ENCODE data around the gene LRP10.
"Not testable (repeated sequence)": the region's sequence is repeated elsewhere in the genome, so short reads cannot be mapped to it uniquely, and the experiment has no call there.

Gene LRP10

DNA sequence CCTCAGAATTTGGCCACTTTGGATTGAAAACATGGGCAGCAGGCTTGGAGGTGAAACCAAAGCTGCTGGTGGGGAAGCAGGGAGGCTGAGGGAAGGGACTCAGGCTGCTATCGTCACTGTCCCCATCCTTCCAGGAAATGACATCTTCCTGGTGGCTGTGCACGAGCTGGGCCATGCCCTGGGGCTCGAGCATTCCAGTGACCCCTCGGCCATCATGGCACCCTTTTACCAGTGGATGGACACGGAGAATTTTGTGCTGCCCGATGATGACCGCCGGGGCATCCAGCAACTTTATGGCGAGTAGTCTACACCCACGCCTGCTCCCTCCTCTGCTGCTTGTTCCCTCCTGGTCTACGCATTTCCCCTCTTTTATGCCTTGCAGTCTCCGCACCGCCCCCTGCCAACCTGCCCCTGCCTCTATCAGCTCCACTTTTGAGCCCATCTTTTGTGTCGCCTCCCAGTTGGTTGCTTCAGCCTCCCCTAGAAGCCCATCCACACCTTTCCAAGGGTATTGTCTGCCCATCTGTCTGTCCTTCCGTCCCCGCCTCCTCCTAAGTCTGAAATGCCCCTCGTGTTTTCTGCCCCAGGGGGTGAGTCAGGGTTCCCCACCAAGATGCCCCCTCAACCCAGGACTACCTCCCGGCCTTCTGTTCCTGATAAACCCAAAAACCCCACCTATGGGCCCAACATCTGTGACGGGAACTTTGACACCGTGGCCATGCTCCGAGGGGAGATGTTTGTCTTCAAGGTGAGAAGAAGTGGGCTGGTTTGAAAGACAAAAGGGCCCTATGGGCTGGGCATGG lies 28.2 kb upstream of the LRP10 start:
- no peak for DNase-seq (ENCODE audit: low spot score)

DNA sequence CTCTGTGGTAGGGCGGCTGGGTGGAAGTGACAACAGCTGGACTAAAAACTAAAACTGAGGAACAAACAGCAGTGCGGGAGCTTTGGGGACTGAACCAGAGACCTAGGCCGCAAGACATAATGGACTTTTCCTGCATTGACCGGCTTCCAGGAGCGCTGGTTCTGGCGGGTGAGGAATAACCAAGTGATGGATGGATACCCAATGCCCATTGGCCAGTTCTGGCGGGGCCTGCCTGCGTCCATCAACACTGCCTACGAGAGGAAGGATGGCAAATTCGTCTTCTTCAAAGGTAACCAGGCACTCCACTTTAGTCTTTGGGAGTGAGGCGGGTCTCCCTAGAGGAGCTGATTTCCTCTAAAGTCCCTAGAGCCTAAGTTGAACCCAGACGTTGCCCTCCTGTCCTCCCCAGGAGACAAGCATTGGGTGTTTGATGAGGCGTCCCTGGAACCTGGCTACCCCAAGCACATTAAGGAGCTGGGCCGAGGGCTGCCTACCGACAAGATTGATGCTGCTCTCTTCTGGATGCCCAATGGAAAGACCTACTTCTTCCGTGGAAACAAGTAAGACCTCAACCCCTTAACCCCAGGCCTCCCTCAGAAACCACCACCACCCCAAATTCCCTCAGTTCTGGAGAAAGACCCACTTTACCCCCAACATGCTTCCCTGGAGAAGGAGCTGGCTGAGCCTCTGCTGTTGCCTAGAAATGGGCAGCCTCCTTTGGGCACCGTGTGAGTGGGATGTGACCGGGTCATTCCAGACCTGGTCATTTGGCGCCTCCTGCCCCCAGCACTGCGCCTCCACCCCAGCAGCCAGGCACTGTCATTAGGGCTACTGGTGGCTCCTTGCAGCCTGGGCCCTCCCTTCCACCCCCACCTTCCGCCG lies 27.1 kb upstream of the LRP10 start:
- DNase-seq (ENCODE audit: low spot score): no peak

DNA sequence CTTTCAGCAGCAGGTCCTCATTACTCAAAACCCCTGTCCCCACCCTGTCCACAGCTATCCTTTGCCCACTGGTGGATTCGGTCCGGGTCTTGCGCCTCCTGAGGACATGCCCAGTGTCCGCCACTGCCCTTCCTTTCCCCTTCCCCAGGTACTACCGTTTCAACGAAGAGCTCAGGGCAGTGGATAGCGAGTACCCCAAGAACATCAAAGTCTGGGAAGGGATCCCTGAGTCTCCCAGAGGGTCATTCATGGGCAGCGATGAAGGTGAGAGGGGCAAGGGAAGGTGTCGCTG lies 26.5 kb upstream of the LRP10 start:
- no peak for DNase-seq (ENCODE audit: low spot score)

DNA sequence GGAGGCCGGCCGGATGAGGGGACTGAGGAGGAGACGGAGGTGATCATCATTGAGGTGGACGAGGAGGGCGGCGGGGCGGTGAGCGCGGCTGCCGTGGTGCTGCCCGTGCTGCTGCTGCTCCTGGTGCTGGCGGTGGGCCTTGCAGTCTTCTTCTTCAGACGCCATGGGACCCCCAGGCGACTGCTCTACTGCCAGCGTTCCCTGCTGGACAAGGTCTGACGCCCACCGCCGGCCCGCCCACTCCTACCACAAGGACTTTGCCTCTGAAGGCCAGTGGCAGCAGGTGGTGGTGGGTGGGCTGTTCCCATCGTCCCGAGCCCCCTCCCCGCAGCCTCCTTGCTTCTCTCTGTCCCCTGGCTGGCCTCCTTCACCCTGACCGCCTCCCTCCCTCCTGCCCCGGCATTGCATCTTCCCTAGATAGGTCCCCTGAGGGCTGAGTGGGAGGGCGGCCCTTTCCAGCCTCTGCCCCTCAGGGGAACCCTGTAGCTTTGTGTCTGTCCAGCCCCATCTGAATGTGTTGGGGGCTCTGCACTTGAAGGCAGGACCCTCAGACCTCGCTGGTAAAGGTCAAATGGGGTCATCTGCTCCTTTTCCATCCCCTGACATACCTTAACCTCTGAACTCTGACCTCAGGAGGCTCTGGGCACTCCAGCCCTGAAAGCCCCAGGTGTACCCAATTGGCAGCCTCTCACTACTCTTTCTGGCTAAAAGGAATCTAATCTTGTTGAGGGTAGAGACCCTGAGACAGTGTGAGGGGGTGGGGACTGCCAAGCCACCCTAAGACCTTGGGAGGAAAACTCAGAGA lies 25.5 kb upstream of the LRP10 start:
- no peak for DNase-seq (ENCODE audit: low spot score)

DNA sequence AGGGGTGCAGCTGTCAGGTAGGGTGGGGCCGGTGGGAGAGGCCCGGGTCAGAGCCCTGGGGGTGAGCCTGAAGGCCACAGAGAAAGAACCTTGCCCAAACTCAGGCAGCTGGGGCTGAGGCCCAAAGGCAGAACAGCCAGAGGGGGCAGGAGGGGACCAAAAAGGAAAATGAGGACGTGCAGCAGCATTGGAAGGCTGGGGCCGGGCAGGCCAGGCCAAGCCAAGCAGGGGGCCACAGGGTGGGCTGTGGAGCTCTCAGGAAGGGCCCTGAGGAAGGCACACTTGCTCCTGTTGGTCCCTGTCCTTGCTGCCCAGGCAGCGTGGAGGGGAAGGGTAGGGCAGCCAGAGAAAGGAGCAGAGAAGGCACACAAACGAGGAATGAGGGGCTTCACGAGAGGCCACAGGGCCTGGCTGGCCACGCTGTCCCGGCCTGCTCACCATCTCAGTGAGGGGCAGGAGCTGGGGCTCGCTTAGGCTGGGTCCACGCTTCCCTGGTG lies 24.7 kb upstream of the LRP10 start:
- no peak for DNase-seq (ENCODE audit: low spot score)

DNA sequence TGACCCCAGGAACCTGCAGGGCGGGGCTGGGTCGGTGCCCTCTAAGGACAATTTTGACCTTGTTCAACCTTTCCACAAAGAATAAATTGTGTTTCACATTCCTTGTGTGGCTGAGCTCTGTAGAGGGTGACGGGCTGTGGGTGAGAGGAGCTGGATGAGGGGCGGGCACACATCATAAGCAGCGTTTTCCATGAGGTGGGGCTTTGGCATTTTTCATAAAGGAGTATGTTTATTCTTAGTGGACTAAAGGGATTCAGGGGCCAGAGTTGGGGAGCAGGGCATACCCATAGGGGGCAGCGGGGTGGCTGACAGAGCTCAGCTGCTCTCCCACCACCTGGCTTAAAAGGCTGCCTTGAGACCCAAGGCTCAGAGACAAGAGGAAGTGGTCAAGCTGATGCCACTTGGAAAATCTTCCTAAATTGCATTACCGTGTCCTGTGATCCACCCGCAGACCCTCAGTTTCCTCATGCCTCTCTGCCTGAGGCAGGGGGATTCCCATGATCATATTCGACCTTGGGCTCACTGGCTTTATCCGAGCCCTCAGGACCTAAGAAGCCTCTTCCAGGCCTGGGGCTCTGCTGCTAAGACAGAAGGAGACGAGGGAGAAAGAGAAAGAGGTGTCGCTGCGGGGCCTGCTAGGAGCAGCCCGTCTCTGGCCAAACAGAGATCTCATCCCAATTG lies 23.7 kb upstream of the LRP10 start:
- no peak for DNase-seq (ENCODE audit: low spot score)

DNA sequence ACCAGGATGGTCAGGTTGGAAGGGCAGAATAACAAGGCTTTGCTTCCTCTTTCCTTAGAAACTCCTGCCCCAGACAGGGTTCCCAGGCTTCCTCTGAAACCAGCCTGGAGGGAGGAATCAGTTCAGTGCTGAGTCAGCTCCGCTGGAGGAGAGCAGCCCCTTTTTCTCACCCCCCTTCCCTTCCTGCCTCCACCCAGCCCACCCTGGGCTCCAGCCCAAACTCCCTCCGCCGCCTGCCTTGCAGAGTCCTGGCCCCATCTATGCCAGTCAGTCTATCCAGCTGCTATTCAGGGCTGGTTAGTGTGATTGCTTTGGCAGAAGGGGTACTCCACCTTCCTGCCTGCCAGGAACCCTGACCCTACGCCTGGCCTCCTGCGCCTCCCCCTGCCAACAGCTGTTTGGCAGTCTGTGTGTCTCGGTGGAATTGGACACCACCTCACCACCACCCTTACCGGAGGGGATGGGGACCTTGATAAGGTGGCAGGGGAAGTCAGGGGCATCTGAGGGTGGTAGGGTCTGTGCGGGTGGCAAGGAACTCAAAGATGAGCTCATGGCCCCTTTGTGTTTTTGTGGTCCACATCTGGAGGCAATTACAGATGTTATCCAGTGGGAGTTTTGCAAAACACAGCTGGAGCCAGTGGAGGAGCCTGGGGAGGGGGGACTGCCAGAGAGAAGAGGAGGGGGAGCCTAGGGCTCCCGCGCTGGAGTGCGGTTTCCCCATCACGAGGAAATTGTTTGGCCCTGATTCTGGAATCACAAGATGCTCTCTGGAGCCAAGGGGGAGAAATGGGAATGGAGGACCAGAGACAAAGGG lies 23.0 kb upstream of the LRP10 start:
- peak; percentile 76 for DNase-seq (ENCODE audit: low spot score)

DNA sequence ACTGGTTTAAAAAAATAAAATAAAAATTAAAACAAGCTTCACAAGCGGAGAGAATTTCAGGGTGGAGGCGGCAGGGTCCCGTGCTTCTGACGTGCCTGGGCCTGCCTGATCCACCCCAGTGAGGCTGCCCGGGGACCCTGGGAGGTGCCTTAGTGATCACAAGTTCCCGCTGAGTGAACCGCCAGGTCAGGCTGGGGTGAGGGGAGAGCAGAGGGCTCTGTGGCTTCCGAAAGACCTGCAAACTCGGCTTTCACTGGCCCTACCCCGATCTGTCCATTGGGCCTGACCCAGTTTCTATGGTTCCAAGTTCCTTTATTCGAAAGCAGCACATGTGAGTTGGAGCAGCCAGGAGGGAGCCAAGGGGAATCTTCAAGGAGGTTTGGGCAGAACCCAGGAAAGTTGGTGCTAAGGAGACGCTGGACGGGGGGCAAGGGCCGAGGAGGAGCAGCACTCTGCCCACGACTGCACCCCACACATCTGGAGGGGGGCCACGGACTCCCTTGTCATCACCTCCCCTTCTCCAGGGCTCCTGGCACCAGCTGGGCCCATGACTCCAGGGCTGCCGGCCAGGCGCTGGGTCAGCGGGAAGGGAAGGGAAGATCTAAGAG lies 22.2 kb upstream of the LRP10 start:
- DNase-seq (ENCODE audit: low spot score): peak; percentile 67

DNA sequence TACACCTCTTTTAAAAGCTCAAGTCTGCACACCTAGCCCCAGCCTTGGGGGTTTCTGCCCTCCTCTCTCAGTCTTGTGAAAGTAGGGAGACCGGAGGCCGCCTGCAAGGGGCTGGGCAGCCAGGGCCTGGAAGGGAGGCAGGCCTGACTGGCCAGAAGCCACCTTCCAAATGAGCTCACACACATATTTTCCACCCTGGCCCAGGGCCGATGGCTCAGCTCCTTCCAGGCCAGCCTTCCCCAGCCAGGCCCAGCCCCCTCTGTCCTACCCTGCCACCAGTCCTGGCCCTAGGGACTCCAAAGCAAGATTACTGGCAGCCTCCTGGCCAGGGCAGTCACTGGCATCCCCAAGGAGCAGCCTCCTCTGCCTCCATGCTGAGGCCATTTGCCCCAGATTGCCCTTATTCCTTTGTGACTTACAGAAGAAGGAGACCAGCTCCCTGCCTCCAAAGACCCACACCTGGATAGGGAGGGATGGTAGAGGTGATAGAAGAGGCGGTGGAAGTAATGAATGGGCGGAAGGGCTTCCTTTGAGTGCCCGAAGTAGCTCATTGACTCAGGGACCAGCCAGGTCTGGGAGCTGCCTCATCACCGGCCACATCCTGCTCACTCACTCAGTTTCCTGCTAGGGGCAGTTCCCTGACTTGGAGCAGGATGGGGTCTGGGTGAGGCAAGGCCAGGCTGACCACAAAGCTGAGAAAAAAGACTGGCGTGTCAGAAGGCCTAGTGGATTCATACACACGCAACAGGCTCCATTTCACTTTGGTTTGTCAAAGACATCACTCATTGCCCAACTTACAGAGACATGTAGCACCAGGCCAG lies 20.4 kb upstream of the LRP10 start:
- DNase-seq (ENCODE audit: low spot score): peak; percentile 55

DNA sequence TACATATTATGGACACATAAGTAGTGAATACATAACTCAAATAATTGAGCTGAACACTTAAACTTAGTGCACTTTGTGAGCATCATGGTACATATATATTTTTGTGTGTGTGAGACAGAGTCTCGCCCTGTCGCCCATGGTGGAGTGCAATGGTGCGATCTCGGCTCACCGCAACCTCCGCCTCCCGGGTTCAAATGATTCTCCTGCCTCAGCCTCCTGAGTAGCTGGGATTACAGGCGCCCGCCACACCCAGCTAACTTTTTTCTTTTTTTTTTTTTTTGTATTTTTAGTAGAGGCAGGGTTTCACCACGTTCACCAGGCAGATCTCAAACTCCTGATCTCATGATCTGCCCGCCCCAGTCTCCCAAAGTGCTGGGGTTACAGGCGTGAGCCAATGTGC lies 19.4 kb upstream of the LRP10 start:
- DNase-seq (ENCODE audit: low spot score): not testable (repeated sequence)

DNA sequence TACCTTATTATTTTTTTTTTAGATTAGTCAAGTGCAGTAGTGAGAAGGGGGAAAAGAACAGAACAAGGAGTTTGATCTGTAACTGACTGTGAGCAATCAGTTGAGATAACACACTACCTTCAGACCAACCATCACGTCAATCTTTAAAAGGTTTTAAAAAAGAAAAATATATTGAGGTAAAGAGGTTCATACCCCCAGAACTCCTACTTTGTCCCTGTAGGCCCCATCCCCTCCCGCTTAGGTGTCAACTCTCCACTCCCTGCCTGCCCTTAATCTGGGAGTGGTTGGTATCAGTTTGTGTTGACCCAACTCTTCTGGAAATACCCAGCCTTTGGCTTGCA lies 19.0 kb upstream of the LRP10 start:
- no peak for DNase-seq (ENCODE audit: low spot score)

DNA sequence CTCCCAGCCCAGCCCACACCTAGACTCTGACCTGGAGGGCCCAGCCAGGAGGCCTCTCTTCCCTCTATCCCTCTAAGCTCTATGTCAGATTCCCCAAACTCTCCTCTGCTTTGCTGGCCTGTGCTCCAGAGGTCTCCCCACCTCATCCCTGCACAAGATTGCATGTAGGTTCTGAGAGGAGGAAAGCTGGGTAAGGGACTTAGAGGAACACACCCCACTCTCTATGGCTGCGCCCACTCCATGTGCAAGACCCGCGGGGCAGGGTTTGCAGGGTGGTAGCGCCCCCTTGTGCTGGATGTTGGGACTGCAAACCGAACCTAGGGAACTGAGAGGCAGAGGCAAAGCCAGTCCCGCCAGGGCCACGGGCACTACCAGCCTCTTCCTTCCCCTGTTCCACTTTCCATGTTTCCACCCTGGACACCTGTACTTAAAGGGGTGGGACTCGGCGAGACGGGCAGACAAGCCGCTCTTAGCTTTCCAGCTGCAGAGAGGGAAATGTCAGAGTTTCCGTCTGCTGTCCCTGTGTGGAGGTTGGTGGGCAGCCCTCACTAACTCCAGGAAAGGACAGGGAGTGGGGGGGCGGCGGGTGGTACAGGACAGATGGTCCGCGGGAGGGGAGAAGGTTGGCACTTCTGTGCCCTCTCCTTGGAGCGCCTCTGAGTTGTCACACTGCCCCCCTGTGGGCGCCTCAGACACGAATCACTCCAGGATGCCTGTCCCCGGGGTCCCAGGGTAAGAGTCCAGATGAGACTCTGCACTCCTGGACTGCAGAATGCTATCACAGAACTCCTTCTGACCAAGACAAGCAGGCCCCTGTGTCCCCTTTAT lies 18.4 kb upstream of the LRP10 start:
- peak; percentile 80 for DNase-seq (ENCODE audit: low spot score)

DNA sequence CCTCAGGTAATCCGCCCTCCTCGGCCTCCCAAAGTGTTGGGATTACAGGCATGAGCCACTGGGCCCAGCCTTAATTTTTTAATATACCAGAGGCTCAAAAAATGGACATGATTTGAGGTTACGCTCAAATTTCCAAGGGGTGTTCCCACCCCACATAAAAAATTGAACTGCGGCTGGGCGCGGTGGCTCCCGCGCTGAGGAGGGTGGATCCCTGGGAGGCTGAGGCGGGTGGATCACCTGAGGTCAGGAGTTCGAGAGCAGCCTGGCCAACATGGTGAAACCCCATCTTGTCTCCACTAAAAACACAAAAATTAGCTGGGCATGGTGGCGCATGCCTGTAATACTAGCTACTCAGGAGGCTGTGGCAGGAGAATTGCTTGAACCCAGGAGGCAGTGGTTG lies 17.2 kb upstream of the LRP10 start:
- not testable (repeated sequence) for DNase-seq (ENCODE audit: low spot score)

DNA sequence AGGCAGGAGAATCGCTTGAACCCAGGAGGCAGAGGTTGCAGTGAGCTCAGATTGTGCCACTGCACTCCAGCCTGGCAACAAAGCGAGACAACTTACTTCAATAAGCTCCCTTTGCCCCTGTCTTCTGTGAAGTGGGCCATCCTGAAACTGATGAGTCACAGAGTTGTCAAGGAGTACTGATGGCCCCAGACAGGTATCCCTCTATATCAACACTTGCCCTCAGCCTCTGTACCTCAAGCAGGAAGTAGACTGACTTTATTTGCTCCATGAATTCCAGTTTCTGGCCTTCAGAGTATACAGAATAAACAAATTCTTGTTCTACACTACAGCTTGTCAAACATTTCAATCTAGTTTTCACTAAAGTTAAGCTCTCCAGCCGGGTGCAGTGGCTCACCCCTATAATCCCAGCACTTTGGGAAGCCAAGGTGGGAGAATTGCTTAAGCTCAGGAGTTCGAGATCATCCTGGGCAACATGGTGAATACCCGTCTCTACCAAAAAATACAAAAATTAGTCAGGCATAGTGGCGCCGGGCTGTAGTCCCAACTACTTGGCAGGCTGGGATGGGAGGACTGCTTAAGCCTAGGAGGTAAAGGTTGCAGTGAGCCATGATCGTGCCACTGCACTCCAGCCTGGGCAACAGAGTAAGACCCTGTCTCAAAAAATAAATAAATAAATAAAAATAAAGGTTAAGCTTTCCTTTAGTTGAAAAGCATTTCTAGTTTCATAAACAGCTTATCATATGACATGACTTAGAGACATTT lies 16.4 kb upstream of the LRP10 start:
- no peak for DNase-seq (ENCODE audit: low spot score)

DNA sequence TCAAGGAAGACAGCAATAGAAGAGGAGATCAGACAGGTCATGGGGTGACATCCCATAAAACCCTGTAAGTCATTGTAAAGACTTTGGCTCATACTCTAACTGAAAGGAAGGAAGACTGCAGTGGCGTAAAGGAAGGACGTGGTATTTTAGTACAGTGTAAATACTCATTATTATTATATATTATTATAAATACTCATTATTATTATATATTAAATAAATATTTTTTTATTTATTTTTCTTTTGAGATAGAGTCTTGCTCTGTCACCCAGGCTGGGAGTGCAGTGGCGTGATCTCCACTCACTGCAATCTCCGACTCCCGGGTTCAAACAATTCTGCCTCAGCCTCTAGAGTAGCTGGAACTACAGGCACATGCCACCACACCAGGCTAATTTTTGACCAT lies 15.1 kb upstream of the LRP10 start:
- DNase-seq (ENCODE audit: low spot score): no peak

DNA sequence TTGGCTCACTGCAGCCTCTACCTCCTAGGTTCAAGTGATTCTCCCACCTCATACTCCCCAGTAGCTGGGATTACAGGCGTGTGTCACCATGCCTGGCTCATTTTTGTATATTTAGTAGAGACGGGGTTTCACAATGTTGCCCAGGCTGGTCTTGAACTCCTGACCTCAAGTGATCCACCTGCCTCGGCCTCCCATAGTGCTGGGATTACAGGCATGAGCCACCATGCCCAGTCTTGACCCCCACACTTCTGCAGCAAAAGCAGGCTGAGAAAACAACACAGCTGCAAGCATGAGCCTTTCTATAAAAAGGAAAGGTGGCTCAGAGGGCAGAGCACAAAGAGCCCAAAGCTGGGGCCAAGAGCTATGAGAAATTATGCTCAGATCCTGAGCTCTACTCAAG lies 11.2 kb upstream of the LRP10 start:
- DNase-seq (ENCODE audit: low spot score): not testable (repeated sequence)

DNA sequence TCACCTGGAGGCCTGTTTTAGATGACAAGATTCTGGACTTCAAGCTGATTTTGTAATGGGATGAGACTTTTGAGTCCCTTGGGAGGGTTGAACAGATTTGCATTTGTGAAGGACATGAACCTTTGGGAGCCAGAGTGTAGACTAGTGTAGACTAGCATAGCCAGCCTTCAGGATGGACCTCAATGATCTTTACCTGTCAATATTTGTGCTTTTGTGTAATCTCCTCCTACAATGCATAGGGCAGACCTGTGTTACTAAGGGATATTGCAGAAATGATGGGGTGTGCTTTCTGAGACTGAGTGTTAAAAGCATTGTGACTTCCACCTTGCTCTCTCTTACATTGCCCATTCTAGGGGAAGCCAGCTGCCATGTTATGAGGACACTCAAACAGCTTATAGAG lies 9.9 kb upstream of the LRP10 start:
- no peak for DNase-seq (ENCODE audit: low spot score)

DNA sequence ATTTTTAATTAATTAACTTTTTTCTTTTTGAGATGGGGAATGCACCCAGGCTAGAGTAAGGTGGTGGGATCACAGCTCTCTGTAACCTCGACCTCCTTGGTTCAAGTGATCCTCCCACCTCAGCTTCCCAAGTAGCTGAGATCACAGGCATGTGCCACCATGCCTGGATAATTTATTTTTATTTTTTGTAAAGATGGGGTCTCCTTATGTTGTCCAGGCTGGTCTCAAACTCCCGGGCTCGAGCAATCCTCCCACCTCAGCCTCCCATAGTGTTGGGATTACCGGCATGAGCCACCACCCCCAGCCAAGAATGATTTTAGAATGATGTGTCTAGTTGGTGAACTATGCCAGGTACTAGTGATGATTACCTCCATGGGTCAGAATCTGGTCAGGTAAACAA lies 6.6 kb upstream of the LRP10 start:
- no peak for DNase-seq (ENCODE audit: low spot score)

All from cerebellar cortex (tissue), 1 donor.